Measurements from ENCODE around the gene PTCH1. TPM values are rescaled to one million over a fixed set of nuclear protein-coding genes. Genes with fewer than 3 reads are reported as not detected.

The PTCH1 gene
- total RNA-seq, result 10.2 TPM

- H3K27me3 ChIP-seq (ENCODE audit: insufficient read depth, low read length), result peaks cover 68% of the 10 kb centered on the region
These were observed at the start of gene PTCH1 for GRCh38 chr9:95516734-95517558. Gene PTCH1 (minus strand): TSS chr9:95516971.

GRCh38 chr9:95565982-95566381 lies 49.2 kb upstream of the PTCH1 start:
- no peak overlapping the region for H3K4me3 ChIP-seq (ENCODE audit: low read length)
- no peaks in the 10 kb centered on the region for H3K4me1 ChIP-seq (ENCODE audit: insufficient read depth, low read length)
- H3K9me3 ChIP-seq (ENCODE audit: low read depth, low read length), result no peaks in the 10 kb centered on the region
- H3K27me3 ChIP-seq (ENCODE audit: insufficient read depth, low read length), result peaks cover 24% of the 10 kb centered on the region

More at GRCh38 chr9:95516734-95517558, at the start of gene PTCH1:
- Histone ChIP-seq H3K4me1 (ENCODE audit: insufficient read depth, low read length) (peaks cover 18% of the 10 kb centered on the region), H3K4me3 (ENCODE audit: low read length) (peak within 1 kb of the TSS; percentile 32), H3K9me3 (ENCODE audit: low read depth, low read length) (no peaks in the 10 kb centered on the region)

DNA sequence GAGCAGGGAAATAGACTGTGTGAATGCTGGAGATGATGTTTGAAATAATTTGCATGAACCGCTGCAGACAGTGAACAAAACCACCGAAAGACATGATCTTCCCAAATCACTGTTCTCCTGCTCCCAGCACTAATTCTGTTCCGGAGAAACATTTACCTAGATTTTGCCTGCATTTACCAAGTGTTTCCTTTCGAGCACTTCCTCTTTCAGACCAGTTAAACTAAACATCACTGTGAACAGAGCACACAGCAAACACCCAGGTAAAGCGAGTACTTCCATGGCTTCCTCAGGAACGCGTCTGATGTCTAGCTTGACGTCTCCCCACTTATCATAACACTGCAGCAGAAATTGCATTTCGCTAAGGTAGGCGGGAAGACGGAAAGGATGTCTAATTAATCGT lies 45.1 kb upstream of the PTCH1 start:
- H3K9me3 ChIP-seq (ENCODE audit: low read depth, low read length), result no peaks in the 10 kb centered on the region
- H3K4me3 ChIP-seq (ENCODE audit: low read length), result no peak overlapping the region
- H3K27me3 ChIP-seq (ENCODE audit: insufficient read depth, low read length), result no peaks in the 10 kb centered on the region
- H3K4me1 ChIP-seq (ENCODE audit: insufficient read depth, low read length), result no peaks in the 10 kb centered on the region

GRCh38 chr9:95557142-95557541 lies 40.4 kb upstream of the PTCH1 start:
- H3K27me3 ChIP-seq (ENCODE audit: insufficient read depth, low read length), result peaks cover 8% of the 10 kb centered on the region
- no peaks in the 10 kb centered on the region for H3K9me3 ChIP-seq (ENCODE audit: low read depth, low read length)
- no peak overlapping the region for H3K4me3 ChIP-seq (ENCODE audit: low read length)
- no peaks in the 10 kb centered on the region for H3K4me1 ChIP-seq (ENCODE audit: insufficient read depth, low read length)

DNA sequence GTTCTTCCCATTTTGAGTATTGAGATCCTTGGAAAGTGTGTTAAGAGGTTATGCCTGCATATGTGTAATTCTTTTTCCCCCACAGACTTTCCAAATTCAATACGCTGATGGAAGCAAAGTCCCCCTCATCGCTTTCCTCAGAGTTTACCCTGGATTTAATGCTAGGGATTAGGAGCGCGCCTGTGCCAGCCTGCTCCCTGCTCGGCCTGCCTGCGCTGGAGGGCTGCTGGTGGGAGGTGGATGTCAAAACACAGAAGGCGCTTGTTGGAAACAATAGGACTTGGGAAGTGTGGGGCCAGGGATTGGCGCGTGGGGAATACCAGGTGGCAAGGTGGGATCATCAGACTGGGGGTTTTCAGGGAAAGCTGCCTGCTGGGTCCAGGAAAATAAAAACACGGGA lies 39.8 kb upstream of the PTCH1 start:
- no peaks in the 10 kb centered on the region for H3K4me1 ChIP-seq (ENCODE audit: insufficient read depth, low read length)
- H3K4me3 ChIP-seq (ENCODE audit: low read length), result no peak overlapping the region
- H3K9me3 ChIP-seq (ENCODE audit: low read depth, low read length), result no peaks in the 10 kb centered on the region

DNA sequence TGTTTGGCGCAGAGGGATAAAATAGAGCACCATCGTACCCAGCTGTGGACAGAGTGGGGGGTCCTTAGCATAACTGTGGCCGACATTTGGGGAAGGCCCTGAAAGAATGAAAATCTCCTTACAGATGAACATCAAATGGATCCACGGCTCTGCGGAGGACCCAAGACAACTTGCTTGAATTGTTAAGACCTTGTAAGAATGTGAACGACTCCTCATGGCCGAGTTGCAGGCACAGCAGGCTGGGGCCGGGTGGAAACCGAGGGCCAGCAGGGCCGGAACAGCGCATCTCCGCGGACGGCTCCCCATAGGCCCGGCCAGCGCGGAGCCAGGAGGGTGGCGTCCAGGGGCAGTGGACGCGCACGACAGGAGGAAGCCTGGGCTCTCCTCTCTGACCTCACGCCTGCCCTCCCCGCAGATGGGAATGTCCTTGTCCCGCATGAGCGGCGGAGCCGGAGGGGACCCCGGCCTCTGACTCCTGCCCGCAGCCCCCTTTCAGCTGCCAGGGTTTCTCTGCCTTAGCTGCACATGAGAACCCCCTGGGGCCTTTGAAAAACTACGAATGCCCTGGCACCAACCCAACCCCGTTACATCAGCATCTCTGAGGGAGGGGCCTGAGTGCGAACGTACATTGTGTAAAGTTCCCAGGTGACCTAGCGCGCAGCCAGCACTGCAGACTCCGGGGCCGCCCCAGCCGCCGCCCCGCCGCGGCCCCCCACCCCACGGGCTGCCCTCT lies 36.2 kb upstream of the PTCH1 start:
- Histone ChIP-seq H3K27me3 (ENCODE audit: insufficient read depth, low read length) (peaks cover 9% of the 10 kb centered on the region), H3K4me1 (ENCODE audit: insufficient read depth, low read length) (no peaks in the 10 kb centered on the region), H3K9me3 (ENCODE audit: low read depth, low read length) (no peaks in the 10 kb centered on the region), H3K4me3 (ENCODE audit: low read length) (no peak overlapping the region)

More for the DNA sequence above, 39.8 kb upstream of the PTCH1 start:
- H3K27me3 ChIP-seq (ENCODE audit: insufficient read depth, low read length), result peaks cover 9% of the 10 kb centered on the region

- Histone ChIP-seq H3K4me3 (ENCODE audit: low read length) (no peak overlapping the region), H3K27me3 (ENCODE audit: insufficient read depth, low read length) (peaks cover 9% of the 10 kb centered on the region), H3K9me3 (ENCODE audit: low read depth, low read length) (no peaks in the 10 kb centered on the region), H3K4me1 (ENCODE audit: insufficient read depth, low read length) (no peaks in the 10 kb centered on the region)
These were observed 35.5 kb upstream of the PTCH1 start for GRCh38 chr9:95552255-95552654.

DNA sequence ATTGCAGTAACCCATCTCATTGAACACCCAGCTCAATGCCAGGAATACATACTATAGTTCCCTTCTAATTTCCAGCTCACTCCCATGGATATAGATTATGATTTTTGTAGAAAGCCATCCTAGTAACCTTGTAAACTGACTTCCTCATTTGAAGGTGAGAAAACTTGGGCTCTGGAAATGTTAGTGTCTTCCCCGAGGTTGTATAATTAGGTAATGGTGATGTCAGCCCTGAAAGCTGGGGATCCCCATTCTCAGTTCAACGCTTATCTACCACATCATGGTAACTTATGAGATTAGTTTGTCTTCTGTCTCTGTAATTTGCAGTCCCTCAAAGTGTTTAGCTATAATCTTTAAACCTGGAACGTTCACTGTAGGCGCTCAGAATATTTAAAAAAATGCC lies 34.6 kb upstream of the PTCH1 start:
- peaks cover 9% of the 10 kb centered on the region for H3K27me3 ChIP-seq (ENCODE audit: insufficient read depth, low read length)
- H3K9me3 ChIP-seq (ENCODE audit: low read depth, low read length), result no peaks in the 10 kb centered on the region
- no peak overlapping the region for H3K4me3 ChIP-seq (ENCODE audit: low read length)
- no peaks in the 10 kb centered on the region for H3K4me1 ChIP-seq (ENCODE audit: insufficient read depth, low read length)

GRCh38 chr9:95545831-95546567 lies 29.2 kb upstream of the PTCH1 start:
- Histone ChIP-seq H3K4me1 (ENCODE audit: insufficient read depth, low read length) (no peaks in the 10 kb centered on the region), H3K9me3 (ENCODE audit: low read depth, low read length) (no peaks in the 10 kb centered on the region), H3K4me3 (ENCODE audit: low read length) (no peak overlapping the region), H3K27me3 (ENCODE audit: insufficient read depth, low read length) (no peaks in the 10 kb centered on the region)

- Histone ChIP-seq H3K9me3 (ENCODE audit: low read depth, low read length) (no peaks in the 10 kb centered on the region), H3K4me1 (ENCODE audit: insufficient read depth, low read length) (no peaks in the 10 kb centered on the region), H3K4me3 (ENCODE audit: low read length) (no peak overlapping the region), H3K27me3 (ENCODE audit: insufficient read depth, low read length) (peaks cover 16% of the 10 kb centered on the region)
These were observed 17.4 kb upstream of the PTCH1 start for GRCh38 chr9:95533996-95534680.

GRCh38 chr9:95529910-95530309 lies 13.1 kb upstream of the PTCH1 start:
- Histone ChIP-seq H3K4me3 (ENCODE audit: low read length) (no peak overlapping the region), H3K9me3 (ENCODE audit: low read depth, low read length) (no peaks in the 10 kb centered on the region), H3K27me3 (ENCODE audit: insufficient read depth, low read length) (peaks cover 17% of the 10 kb centered on the region)

GRCh38 chr9:95528908-95529502 lies 12.2 kb upstream of the PTCH1 start:
- Histone ChIP-seq H3K27me3 (ENCODE audit: insufficient read depth, low read length) (peaks cover 17% of the 10 kb centered on the region), H3K4me3 (ENCODE audit: low read length) (no peak overlapping the region), H3K9me3 (ENCODE audit: low read depth, low read length) (no peaks in the 10 kb centered on the region), H3K4me1 (ENCODE audit: insufficient read depth, low read length) (no peaks in the 10 kb centered on the region)

More at GRCh38 chr9:95529910-95530309, 13.1 kb upstream of the PTCH1 start:
- H3K4me1 ChIP-seq (ENCODE audit: insufficient read depth, low read length), result no peaks in the 10 kb centered on the region

DNA sequence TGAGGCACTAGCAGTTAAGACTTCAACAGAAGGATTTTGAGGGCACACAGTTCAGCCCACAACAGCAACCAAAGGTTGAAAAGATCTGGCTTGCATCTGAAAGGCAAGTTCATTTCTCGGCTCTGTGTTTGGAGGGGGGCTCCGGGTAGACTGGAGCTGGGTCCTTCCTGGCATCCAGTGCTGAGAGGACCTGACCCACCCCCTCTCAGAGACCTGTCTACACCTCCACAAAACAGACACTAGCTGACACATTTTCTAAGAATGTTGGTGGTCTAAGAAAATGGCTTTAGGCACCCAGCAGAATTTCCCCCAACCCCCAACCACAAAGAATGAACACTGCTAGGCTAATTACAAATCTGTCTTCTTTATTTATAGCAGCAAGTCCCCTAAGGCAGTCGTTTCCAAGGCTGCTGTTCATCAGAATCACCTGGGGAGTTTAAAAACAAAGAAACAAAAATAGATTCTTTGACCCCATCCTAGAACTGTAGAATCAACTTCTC lies 6.2 kb upstream of the PTCH1 start:
- Histone ChIP-seq H3K4me3 (ENCODE audit: low read length) (no peak overlapping the region), H3K9me3 (ENCODE audit: low read depth, low read length) (no peaks in the 10 kb centered on the region)

GRCh38 chr9:95521699-95522098 lies 4.9 kb upstream of the PTCH1 start:
- H3K4me1 ChIP-seq (ENCODE audit: insufficient read depth, low read length), result peaks cover 5% of the 10 kb centered on the region
- peaks cover 25% of the 10 kb centered on the region for H3K27me3 ChIP-seq (ENCODE audit: insufficient read depth, low read length)
- H3K9me3 ChIP-seq (ENCODE audit: low read depth, low read length), result no peaks in the 10 kb centered on the region
- H3K4me3 ChIP-seq (ENCODE audit: low read length), result no peak overlapping the region

More for the DNA sequence above, 6.2 kb upstream of the PTCH1 start:
- peaks cover 15% of the 10 kb centered on the region for H3K27me3 ChIP-seq (ENCODE audit: insufficient read depth, low read length)
- H3K4me1 ChIP-seq (ENCODE audit: insufficient read depth, low read length), result no peaks in the 10 kb centered on the region
